Measurements from ENCODE around the gene PNPLA6. TPM values are rescaled to one million over a fixed set of nuclear protein-coding genes. Genes with fewer than 3 reads are reported as not detected.
A peak's percentile ranks its signal among the peaks of the same experiment; 100 is the strongest.

Gene PNPLA6
- total and polyA plus RNA-seq, 10 of the 15 experiments (the other 5 are each of a cell fraction or from before 2014, with no cell fraction given), result 0.95 to 105 (median 40.0) TPM

GRCh38 chr19:7533281-7533885 is 2.1 kb upstream of the PNPLA6 start:
- TF ChIP-seq STAT3 (IDR thresholded peaks at IDR 0.05; ENCODE audit: low read depth, low read length) (no peak), BCL3 (IDR thresholded peaks at IDR 0.05; ENCODE audit: borderline replicate concordance, insufficient read depth, low read depth, low read length, poor library complexity, severe bottlenecking) (no peak), RAD51 (IDR thresholded peaks at IDR 0.05) (no peak), SMAD1 (IDR thresholded peaks at IDR 0.05; ENCODE audit: low read depth, partially characterized antibody) (no peak), RELA (IDR thresholded peaks at IDR 0.05; ENCODE audit: borderline replicate concordance, partially characterized antibody) (no peak)
- H3K4me1 ChIP-seq (ENCODE audit: control insufficient read depth, insufficient read depth, low read length), result peaks cover 4% of the 10 kb centered on the region
- H3K79me2 ChIP-seq (ENCODE audit: control insufficient read depth, insufficient read depth, low read length), result peaks cover 10% of the 10 kb centered on the region
- H4K20me1 ChIP-seq (ENCODE audit: control insufficient read depth, insufficient read depth), result no peaks in the 10 kb centered on the region
- ATAC-seq, result no peak
- ChIA-PET RAD21 (ENCODE audit: unreplicated experiment) (interaction anchor here (1.0 kb wide), 1 partner anchor 11 kb away, joined by 3 read pairs; the partner anchor contains the start of gene MCOLN1), CTCF (interaction anchor here (1.1 kb wide), 1 partner anchor 35 kb away, joined by 3 read pairs; no protein-coding TSS in a partner anchor), POLR2A (interaction anchor here (5.1 kb wide), 1 partner anchor 11 kb away, joined by 28 read pairs; the partner anchor contains the start of gene MCOLN1), SMC1A (ENCODE audit: uncharacterized antibody, unreplicated experiment) (interaction anchor here (1.2 kb wide), 1 partner anchor 10 kb away, joined by 3 read pairs; no protein-coding TSS in a partner anchor)
- no peak overlapping the region; the same call in 1 of the 2 replicates for H3K27ac ChIP-seq (ENCODE audit: control insufficient read depth, insufficient read depth)
- in situ Hi-C loops (cut with MboI) (no loop called here), intact Hi-C loops (cut with micrococcal nuclease; ENCODE audit: unreplicated experiment) (no loop called here)
- BruUV-seq (replicated peaks), result no TSS peak
- H3K9ac ChIP-seq (ENCODE audit: control insufficient read depth, insufficient read depth, low read length), result peak overlapping the region; percentile 37; the same call in 1 of the 2 replicates
- H3K27me3 ChIP-seq (replicated peaks in 1 of 2; ENCODE audit: control insufficient read depth in 2 of 2, insufficient read depth in 2 of 2, low read length in 1 of 2), result no peaks in the 10 kb centered on the region
- DNase-seq (ENCODE audit: low read depth, low spot score), result no peak
- WGBS (ENCODE audit: insufficient coverage, insufficient replicate concordance, low lambda C conversion rate, missing lambda C conversion rate), result 51% methylated on average over 21 of the region's 30 CpGs
- peak overlapping the region; percentile 93 for H3K4me3 ChIP-seq
- peak overlapping the region; percentile 75 for H3K4me2 ChIP-seq (ENCODE audit: control insufficient read depth, insufficient read depth)
- no peaks in the 10 kb centered on the region for H3K9me3 ChIP-seq (replicated peaks; ENCODE audit: control insufficient read depth, insufficient read depth, low read length)
- no peak for FAIRE-seq
- peak overlapping the region; percentile 77 for H2AFZ ChIP-seq (ENCODE audit: control insufficient read depth, low read depth, low read length)
- H3K36me3 ChIP-seq (ENCODE audit: control insufficient read depth in 2 of 2, insufficient read depth in 2 of 2, low read length in 1 of 2), result no peaks in the 10 kb centered on the region; a peak in 1 of 4 replicates

Data from GM12878 (cell line).